ENCODE data around the gene PJA1.

GRCh38 chrX:69176053-69176452, 10.8 kb upstream of the PJA1 start:
- no peak for TF ChIP-seq POLR2A (IDR thresholded peaks at IDR 0.05)
- TF ChIP-seq, protein P1, sequence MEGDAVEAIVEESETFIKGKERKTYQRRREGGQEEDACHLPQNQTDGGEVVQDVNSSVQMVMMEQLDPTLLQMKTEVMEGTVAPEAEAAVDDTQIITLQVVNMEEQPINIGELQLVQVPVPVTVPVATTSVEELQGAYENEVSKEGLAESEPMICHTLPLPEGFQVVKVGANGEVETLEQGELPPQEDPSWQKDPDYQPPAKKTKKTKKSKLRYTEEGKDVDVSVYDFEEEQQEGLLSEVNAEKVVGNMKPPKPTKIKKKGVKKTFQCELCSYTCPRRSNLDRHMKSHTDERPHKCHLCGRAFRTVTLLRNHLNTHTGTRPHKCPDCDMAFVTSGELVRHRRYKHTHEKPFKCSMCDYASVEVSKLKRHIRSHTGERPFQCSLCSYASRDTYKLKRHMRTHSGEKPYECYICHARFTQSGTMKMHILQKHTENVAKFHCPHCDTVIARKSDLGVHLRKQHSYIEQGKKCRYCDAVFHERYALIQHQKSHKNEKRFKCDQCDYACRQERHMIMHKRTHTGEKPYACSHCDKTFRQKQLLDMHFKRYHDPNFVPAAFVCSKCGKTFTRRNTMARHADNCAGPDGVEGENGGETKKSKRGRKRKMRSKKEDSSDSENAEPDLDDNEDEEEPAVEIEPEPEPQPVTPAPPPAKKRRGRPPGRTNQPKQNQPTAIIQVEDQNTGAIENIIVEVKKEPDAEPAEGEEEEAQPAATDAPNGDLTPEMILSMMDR (IDR thresholded peaks at IDR 0.05): no peak

Data from vagina (tissue), 2 donors.